Measurements from ENCODE around the gene TBC1D10A. TPM values are rescaled to one million over a fixed set of nuclear protein-coding genes. Genes with fewer than 3 reads are reported as not detected.

The TBC1D10A gene
- total and polyA plus RNA-seq, 8 donors, result 4.0 to 19.4 (median 7.6) TPM

DNA sequence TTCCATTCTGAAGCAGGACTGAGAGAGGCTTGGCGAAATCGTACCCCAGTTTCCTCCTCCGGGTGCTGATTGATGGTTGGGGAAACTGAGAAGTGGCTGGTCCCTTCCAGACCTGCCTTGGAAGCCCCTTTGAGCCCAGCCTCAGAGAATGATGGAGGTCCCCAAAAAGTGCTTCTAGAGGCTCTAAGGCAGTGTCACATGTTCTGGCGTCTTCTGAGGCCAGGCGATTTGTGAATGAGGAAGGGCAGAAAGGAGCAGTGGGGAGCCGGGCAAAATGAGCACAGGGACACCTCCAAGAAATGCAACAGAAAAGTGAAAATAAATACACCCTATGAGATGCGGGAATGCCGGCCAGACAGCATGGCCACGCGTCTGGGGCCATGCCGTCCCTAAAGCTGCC lies 79.2 kb downstream of the TBC1D10A start:
- Histone ChIP-seq H3K4me1 (no peaks in the 10 kb centered on the region), H3K4me3 (no peak overlapping the region)

DNA sequence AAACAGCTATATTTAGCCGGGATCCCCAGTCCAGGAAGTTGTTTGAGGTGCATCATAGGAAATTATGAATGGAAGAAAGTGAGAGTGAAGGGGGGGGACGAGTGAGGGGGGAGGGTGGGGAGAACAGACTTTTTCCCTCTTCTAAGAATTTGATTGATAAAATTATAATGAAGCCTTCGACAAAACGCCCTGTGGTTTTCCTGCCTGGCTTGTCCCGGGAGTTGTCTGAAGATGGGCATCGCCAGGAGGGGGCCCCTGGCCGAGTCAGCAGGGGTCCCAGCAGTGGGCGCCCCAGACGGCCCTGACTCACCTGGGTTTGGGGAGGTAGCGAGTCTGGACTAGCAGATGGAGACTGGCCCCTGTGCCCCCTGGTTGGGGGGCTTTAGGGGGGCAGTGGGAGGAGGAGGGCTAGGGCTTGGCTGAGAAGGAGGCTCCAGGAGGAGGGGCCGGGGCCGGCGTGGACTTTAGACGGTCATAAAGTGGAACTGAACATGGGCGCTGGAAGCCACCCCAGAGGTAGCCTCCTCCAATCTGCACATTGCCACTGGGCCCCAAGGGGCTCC lies 79.8 kb downstream of the TBC1D10A start:
- TF ChIP-seq CTCF (IDR thresholded peaks at IDR 0.05), result no peak
- peak overlapping the region in 1 of 4 donors; percentile 30 for H3K27ac ChIP-seq
- no peaks in the 10 kb centered on the region for H3K9me3 ChIP-seq
- peak overlapping the region in 2 of 4 donors; percentile 42 to 57 for H3K4me3 ChIP-seq
- H3K36me3 ChIP-seq, result no peaks in the 10 kb centered on the region
- WGBS, 2 donors, result 19 to 21% methylated on average over 15 of the region's 15 CpGs
- ATAC-seq, result no peak
- H3K27me3 ChIP-seq, result no peaks in the 10 kb centered on the region
- intact Hi-C loops (cut with DNase I), result no loop called here
- no peak for FAIRE-seq
- H3K4me1 ChIP-seq, result no peaks in the 10 kb centered on the region
- DNase-seq, result peak in 1 of 6 donors; percentile 64

More for the DNA sequence above, 79.2 kb downstream of the TBC1D10A start:
- FAIRE-seq, result no peak
- intact Hi-C loops (cut with DNase I), result no loop called here
- no peaks in the 10 kb centered on the region for H3K9me3 ChIP-seq
- no peak for DNase-seq
- no peak for ATAC-seq
- WGBS, 2 donors, result 82 to 84% methylated on average over 11 of the region's 11 CpGs
- no peaks in the 10 kb centered on the region for H3K36me3 ChIP-seq
- H3K27me3 ChIP-seq, result no peaks in the 10 kb centered on the region
- no peak overlapping the region for H3K27ac ChIP-seq
- no peak for TF ChIP-seq CTCF (IDR thresholded peaks at IDR 0.05)

GRCh38 chr22:30245985-30246813 lies 80.5 kb downstream of the TBC1D10A start, which contains the start of gene LIF:
TSS of gene LIF (minus strand) at chr22:30246759. CDS start at chr22:30246695, 64 bp downstream.
- H3K27ac ChIP-seq, result peak within 1 kb of the TSS in 1 of 4 donors; percentile 51
- no peaks in the 10 kb centered on the region for H3K27me3 ChIP-seq
- FAIRE-seq, result no peak
- ATAC-seq, result peak; percentile 21 to 60 (median 50)
- H3K4me3 ChIP-seq, result peak within 1 kb of the TSS; percentile 12 to 57 (median 40)
- WGBS, 2 donors, result 1 to 2% methylated on average over 55 to 64 of the region's 64 CpGs
- H3K4me1 ChIP-seq, result no peaks in the 10 kb centered on the region
- H3K36me3 ChIP-seq, result no peaks in the 10 kb centered on the region
- DNase-seq, result peak in 2 of 6 donors; percentile 46 to 73
- intact Hi-C loops (cut with DNase I), result no loop called here
- H3K9me3 ChIP-seq, result no peaks in the 10 kb centered on the region
- TF ChIP-seq CTCF (IDR thresholded peaks at IDR 0.05), result no peak

GRCh38 chr22:30245181-30245984 lies 81.4 kb downstream of the TBC1D10A start:
- Histone ChIP-seq H3K9me3 (no peaks in the 10 kb centered on the region), H3K4me3 (peak overlapping the region; percentile 12 to 57 (median 40)), H3K27me3 (no peaks in the 10 kb centered on the region), H3K4me1 (no peaks in the 10 kb centered on the region), H3K27ac (no peak overlapping the region), H3K36me3 (no peaks in the 10 kb centered on the region)
- ATAC-seq (peak; percentile 14 to 30 (median 22)), FAIRE-seq (no peak), DNase-seq (no peak)
- WGBS, 2 donors, result 53 to 58% methylated on average over 14 to 15 of the region's 15 CpGs
- TF ChIP-seq CTCF (IDR thresholded peaks at IDR 0.05), result no peak
- intact Hi-C loops (cut with DNase I), result no loop called here

Data from pancreas (tissue), 10 donors.